ENCODE data around the gene GABARAP. TPM values are rescaled to one million over a fixed set of nuclear protein-coding genes. Genes with fewer than 3 reads are reported as not detected.

GABARAP gene
- 226 TPM for total RNA-seq

GRCh38 chr17:7241783-7242716 is at the start of gene GABARAP:
Gene GABARAP (minus strand): TSS chr17:7242449. CDS start chr17:7242330, 119 bp downstream.

GRCh38 chr17:7281074-7281952 is 39.1 kb upstream of the GABARAP start, which contains the start of gene SLC2A4:
Gene SLC2A4 (plus strand): TSS chr17:7281718. CDS start chr17:7281935, 217 bp downstream.

DNA sequence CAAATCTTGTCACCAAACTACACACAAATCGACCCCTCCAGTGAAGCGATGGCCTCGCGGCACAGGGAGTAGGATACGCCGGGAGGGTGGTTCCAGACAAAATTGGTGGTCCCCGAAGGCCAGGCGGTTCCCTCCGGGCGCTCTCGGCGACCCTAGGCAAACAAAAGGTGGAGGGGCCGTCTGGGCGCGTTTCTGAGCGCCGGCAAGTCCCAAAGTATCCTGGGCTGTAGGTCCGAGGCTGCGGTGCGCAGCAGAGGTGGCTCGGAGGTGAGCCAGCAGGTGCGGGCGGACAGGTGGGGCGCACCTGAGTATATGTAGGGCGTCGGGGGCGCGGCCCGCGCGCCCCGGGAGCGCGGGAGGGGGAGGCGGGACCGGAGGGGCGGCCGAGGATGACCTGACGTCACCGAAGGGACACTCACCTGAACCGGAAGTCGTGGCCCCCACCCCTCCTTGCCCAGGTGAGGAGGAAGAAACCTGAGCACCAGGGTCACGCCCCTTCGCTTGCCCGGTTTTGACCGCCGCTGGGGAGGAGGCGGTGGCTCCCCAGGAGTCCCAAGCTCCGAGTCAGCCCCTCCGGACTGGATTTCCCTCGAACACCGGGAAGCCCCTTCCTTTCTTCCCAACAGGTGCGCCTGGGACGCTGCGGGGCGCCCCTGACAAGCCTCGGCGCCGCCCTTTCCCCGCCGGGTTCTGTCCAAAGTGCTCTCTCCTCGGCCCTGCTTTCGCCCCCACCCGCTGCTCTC is 20.1 kb upstream of the GABARAP start, which contains the start of gene CLDN7:
Gene CLDN7, minus strand, starts transcription at position 287 of the 743 bp plus-strand sequence. CDS start 435 bp downstream, outside the sequence.

GRCh38 chr17:7252176-7253043 is 10.2 kb upstream of the GABARAP start, which contains the start of gene ELP5:
Gene ELP5 (plus strand): TSS chr17:7252215. CDS start chr17:7252551, 336 bp downstream.

GRCh38 chr17:7251661-7252175 is 9.5 kb upstream of the GABARAP start, which contains the start of gene CTDNEP1:
Gene CTDNEP1 (minus strand): TSS chr17:7251734. CDS start chr17:7251296, 438 bp downstream.

DNA sequence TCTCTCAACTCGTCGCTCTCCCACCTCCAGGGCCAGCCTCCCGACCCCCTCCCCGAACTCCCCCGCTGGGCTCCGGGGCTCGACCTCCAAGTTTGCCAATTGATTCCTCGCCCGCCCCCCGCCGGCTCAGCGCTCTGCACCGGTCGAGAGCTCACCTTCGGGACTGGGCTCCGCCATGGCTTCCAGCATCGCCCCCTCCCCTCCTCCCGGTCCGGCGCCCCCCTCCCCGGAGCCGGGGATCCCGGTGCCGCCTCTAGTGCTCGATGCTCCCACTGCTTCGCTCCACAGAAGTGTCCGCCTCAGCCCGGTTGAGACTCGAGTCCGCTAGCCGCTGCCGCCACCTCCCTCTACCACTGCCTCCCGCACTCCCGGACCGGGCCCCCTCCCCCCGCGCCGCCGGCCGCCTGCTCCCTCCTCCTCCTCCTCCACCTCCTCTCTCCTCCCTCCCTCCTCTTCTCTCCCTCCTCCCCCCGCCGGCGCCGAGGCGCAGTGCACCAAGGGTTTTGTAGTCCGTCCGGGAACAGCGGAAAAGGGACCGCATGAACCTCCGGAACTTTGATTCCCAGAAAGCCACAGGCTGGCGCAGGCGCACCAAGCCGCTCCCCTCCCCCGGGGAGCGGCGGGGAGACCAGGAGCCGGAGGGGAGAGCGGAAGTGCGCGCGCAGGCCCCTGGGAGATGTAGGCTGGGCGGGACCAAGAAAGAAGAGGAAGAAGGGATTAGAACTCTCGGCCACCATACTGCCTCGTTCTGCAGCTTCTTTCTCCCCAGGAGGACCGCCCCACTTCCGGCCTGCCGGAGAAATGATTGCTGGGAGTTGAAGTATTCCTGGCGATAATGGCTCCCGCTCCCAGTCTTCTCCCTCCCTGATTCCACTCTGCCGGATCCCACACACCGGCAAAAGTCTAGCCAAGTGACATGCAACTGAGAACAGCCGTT is 2.9 kb downstream of the GABARAP start, which contains the start of gene PHF23:
Gene PHF23, minus strand, starts transcription at position 367 of the 937 bp plus-strand sequence. Its CDS starts 178 bp downstream, at position 189.

DNA sequence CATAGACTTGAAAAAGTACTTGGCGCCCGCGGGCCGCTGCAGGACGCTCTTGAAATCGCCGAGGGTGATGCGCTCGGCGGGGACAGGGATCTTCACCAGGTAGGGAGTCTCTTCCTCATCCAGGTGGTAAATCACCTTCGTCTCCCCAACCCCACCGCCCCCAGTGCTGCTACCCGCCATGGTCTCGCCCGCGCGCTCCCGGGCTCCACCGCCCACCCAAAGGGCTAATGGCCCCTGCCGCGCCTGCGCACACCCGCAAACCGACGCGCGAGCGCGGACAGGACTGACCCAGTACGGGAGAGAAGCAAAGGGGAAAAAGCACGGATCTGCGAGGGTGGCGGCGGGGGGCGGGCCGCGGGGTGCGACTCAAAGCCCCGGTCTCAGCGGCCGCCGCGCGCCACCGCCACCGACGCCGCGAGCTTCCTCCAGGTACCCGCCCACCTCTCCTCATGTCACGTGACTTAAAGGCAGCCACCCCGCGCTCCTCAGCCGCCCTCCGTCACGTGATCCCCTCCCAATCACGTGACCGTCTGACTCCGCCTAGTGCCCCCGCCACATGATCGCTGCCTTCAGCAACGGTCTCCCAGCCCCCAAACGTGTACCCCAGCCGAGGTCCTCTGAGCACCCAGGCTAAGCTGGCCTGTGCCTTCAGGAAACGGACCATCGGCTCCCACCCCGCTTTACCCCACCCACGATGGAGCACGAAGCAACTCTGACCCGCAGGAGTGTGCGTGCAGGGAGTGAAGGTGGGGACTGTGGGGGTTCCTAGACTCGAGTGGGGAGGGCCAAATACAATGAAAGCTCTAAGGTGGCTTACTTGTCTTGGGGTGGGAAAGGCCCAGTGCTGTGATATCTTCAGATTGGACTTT is 7.9 kb downstream of the GABARAP start, which contains the start of gene DVL2:
Gene DVL2, minus strand, starts transcription at position 435 of the 869 bp plus-strand sequence. Its CDS starts 255 bp downstream, at position 180.

GRCh38 chr17:7219812-7220592 is 22.2 kb downstream of the GABARAP start, which contains the start of the genes ACADVL and DLG4:
Gene ACADVL (plus strand): TSS chr17:7219938. CDS start chr17:7219985, 47 bp downstream.
Gene DLG4 (minus strand): TSS chr17:7219836.

Small RNA genes lying within 50 kb of the gene (small RNA-seq; reads per million reads assigned to genes)
- gene AC120057.4 (ENCODE audit: low replicate concordance): not detected
- 12.1 reads per million, percentile 95 among the genes with 10 or more reads in this experiment for gene MIR324 (ENCODE audit: low replicate concordance)
- gene RF00019 (ENCODE audit: low replicate concordance): not detected

Other genes with a start within 250 kb of the GABARAP start
- gene ALOX12, start 246.4 kb downstream of the GABARAP start, total RNA-seq: 0.64 TPM
- gene RNASEK, start 229.8 kb downstream of the GABARAP start, total RNA-seq: 96.7 TPM
- gene BCL6B, start 219.4 kb downstream of the GABARAP start, total RNA-seq: 20.3 TPM
- 1.6 TPM for gene SLC16A13, start 206.4 kb downstream of the GABARAP start, total RNA-seq
- 0.41 TPM for gene SLC16A11, start 198.4 kb downstream of the GABARAP start, total RNA-seq
- 4.8 TPM for gene CLEC10A, start 162.2 kb downstream of the GABARAP start, total RNA-seq
- gene ASGR2, start 127.6 kb downstream of the GABARAP start, total RNA-seq: 2.2 TPM
- gene ASGR1, start 63.1 kb downstream of the GABARAP start, total RNA-seq: 5.5 TPM
- 36.0 TPM for gene DLG4, start 22.6 kb downstream of the GABARAP start, total RNA-seq
- gene ACADVL, start 22.5 kb downstream of the GABARAP start, total RNA-seq: 342 TPM
- 73.5 TPM for gene DVL2, start 7.9 kb downstream of the GABARAP start, total RNA-seq
- gene PHF23, start 3.0 kb downstream of the GABARAP start, total RNA-seq: 44.4 TPM
- gene CTDNEP1, start 9.3 kb upstream of the GABARAP start, total RNA-seq: 77.3 TPM
- 27.2 TPM for gene ELP5, start 9.8 kb upstream of the GABARAP start, total RNA-seq
- gene CLDN7, start 20.0 kb upstream of the GABARAP start, total RNA-seq: 65.5 TPM
- 19.6 TPM for gene SLC2A4, start 39.3 kb upstream of the GABARAP start, total RNA-seq
- 2.0 TPM for gene YBX2, start 52.2 kb upstream of the GABARAP start, total RNA-seq
- gene EIF5A, start 65.2 kb upstream of the GABARAP start, total RNA-seq: 179 TPM
- gene GPS2, start 72.9 kb upstream of the GABARAP start, total RNA-seq: 30.4 TPM
- gene NEURL4, start 86.9 kb upstream of the GABARAP start, total RNA-seq: 31.2 TPM
- gene ACAP1, start 94.1 kb upstream of the GABARAP start, total RNA-seq: 4.8 TPM
- gene KCTD11, start 109.7 kb upstream of the GABARAP start, total RNA-seq: 7.0 TPM
- not detected for gene TMEM95, start 112.7 kb upstream of the GABARAP start, total RNA-seq
- 5.5 TPM for gene TNK1, start 138.6 kb upstream of the GABARAP start, total RNA-seq
- 23.1 TPM for gene PLSCR3, start 152.1 kb upstream of the GABARAP start, total RNA-seq
- gene TMEM256, start 161.6 kb upstream of the GABARAP start, total RNA-seq: 109 TPM
- 21.3 TPM for gene NLGN2, start 165.4 kb upstream of the GABARAP start, total RNA-seq
- not detected for gene SPEM1, start 177.9 kb upstream of the GABARAP start, total RNA-seq
- gene SPEM2, start 183.2 kb upstream of the GABARAP start, total RNA-seq: not detected
- gene SPEM3, start 186.4 kb upstream of the GABARAP start, total RNA-seq: not detected
- gene TMEM102, start 193.0 kb upstream of the GABARAP start, total RNA-seq: 5.0 TPM
- 4.8 TPM for gene FGF11, start 197.1 kb upstream of the GABARAP start, total RNA-seq
- 21.4 TPM for gene CHRNB1, start 202.6 kb upstream of the GABARAP start, total RNA-seq
- 31.0 TPM for gene ZBTB4, start 237.2 kb upstream of the GABARAP start, total RNA-seq
- not detected for gene SLC35G6, start 239.0 kb upstream of the GABARAP start, total RNA-seq
- gene POLR2A, start 241.9 kb upstream of the GABARAP start, total RNA-seq: 118 TPM

Data from metanephros (tissue), 2 donors.